ENCODE data around the gene IQCK. TPM values are rescaled to one million over a fixed set of nuclear protein-coding genes. Genes with fewer than 3 reads are reported as not detected.

The IQCK gene
- total and polyA plus RNA-seq, 2 experiments from 2014 or later, result 7.2 to 11.8 TPM

DNA sequence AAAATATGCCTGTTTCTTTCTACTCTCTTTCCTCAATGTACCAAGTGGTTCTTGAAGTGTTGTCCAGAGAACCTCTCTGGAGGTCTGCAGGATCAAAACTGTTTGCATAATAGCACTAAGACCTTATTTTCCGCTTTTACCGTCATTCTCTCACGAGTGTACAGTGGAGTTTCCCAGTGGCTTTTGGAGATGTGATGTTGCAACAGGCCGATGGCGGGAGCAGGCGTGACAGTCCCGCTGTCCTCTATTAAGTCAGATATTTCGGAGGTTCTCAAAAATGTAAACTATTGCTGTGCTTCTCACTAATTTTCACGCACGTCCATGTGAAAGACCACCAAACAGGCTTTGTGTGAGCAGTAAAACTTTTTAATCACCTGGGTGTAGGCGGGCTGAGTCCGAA lies 174.8 kb downstream of the IQCK start:
- no peaks in the 10 kb centered on the region for H3K27me3 ChIP-seq
- no peak overlapping the region for H3K4me3 ChIP-seq
- no peak overlapping the region for H2AFZ ChIP-seq
- no peak overlapping the region for H3K4me2 ChIP-seq
- H3K27ac ChIP-seq, result no peak overlapping the region
- no peaks in the 10 kb centered on the region for H3K79me2 ChIP-seq
- no peak for TF ChIP-seq EZH2phosphoT487 (IDR thresholded peaks at IDR 0.05; ENCODE audit: low read depth, severe bottlenecking, unreplicated experiment)
- TF ChIP-seq, protein P1, sequence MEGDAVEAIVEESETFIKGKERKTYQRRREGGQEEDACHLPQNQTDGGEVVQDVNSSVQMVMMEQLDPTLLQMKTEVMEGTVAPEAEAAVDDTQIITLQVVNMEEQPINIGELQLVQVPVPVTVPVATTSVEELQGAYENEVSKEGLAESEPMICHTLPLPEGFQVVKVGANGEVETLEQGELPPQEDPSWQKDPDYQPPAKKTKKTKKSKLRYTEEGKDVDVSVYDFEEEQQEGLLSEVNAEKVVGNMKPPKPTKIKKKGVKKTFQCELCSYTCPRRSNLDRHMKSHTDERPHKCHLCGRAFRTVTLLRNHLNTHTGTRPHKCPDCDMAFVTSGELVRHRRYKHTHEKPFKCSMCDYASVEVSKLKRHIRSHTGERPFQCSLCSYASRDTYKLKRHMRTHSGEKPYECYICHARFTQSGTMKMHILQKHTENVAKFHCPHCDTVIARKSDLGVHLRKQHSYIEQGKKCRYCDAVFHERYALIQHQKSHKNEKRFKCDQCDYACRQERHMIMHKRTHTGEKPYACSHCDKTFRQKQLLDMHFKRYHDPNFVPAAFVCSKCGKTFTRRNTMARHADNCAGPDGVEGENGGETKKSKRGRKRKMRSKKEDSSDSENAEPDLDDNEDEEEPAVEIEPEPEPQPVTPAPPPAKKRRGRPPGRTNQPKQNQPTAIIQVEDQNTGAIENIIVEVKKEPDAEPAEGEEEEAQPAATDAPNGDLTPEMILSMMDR (IDR thresholded peaks at IDR 0.05; ENCODE audit: poor library complexity), result no peak
- no peak for TF ChIP-seq EZH2 (IDR thresholded peaks at IDR 0.05; ENCODE audit: borderline replicate concordance)
- no peaks in the 10 kb centered on the region for H3K9me2 ChIP-seq (replicated peaks; ENCODE audit: insufficient read depth)
- H4K20me1 ChIP-seq (ENCODE audit: insufficient read depth, poor library complexity, severe bottlenecking), result no peaks in the 10 kb centered on the region
- no peaks in the 10 kb centered on the region for H3K36me3 ChIP-seq (replicated peaks; ENCODE audit: insufficient read depth, low read depth)
- H3K9me3 ChIP-seq (ENCODE audit: low read depth), result no peaks in the 10 kb centered on the region
- no peaks in the 10 kb centered on the region for H3K4me1 ChIP-seq (ENCODE audit: insufficient read depth)
- no peak for DNase-seq (ENCODE audit: low spot score)
- 89% methylated on average over 12 of the region's 12 CpGs for WGBS (ENCODE audit: low lambda C conversion rate, missing lambda C conversion rate)

DNA sequence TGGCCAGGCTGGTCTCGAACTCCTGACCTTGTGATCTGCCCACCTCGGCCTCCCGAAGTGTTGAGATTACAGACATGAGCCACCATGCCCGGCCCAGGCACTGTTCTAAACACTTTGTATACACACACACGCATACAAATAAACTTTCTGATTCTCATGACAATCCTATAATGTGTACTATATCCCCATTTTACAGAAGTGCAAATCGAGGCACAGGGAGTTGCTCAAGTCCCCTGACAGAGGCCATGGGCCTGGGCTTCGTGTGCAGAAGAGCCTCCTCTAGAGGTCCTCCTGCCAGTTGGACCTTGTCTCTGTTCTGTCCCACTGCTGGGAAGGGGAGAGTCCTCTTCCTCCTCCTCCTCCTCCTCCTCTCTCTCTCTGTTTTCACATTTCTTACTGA lies 176.5 kb downstream of the IQCK start:
- H3K36me3 ChIP-seq (replicated peaks; ENCODE audit: insufficient read depth, low read depth), result no peaks in the 10 kb centered on the region
- 92% methylated on average over 7 of the region's 7 CpGs for WGBS (ENCODE audit: low lambda C conversion rate, missing lambda C conversion rate)
- H3K79me2 ChIP-seq, result no peaks in the 10 kb centered on the region
- TF ChIP-seq EZH2phosphoT487 (IDR thresholded peaks at IDR 0.05; ENCODE audit: low read depth, severe bottlenecking, unreplicated experiment) (no peak), EZH2 (IDR thresholded peaks at IDR 0.05; ENCODE audit: borderline replicate concordance) (no peak)
- TF ChIP-seq, protein P1 (IDR thresholded peaks at IDR 0.05; ENCODE audit: poor library complexity), result no peak
- no peaks in the 10 kb centered on the region for H3K9me2 ChIP-seq (replicated peaks; ENCODE audit: insufficient read depth)
- no peak overlapping the region for H3K4me3 ChIP-seq
- no peak overlapping the region for H3K27ac ChIP-seq
- DNase-seq (ENCODE audit: low spot score), result no peak
- no peaks in the 10 kb centered on the region for H3K9me3 ChIP-seq (ENCODE audit: low read depth)
- H2AFZ ChIP-seq, result no peak overlapping the region
- H4K20me1 ChIP-seq (ENCODE audit: insufficient read depth, poor library complexity, severe bottlenecking), result no peaks in the 10 kb centered on the region
- H3K4me2 ChIP-seq, result no peak overlapping the region
- no peaks in the 10 kb centered on the region for H3K4me1 ChIP-seq (ENCODE audit: insufficient read depth)
- H3K27me3 ChIP-seq, result no peaks in the 10 kb centered on the region

DNA sequence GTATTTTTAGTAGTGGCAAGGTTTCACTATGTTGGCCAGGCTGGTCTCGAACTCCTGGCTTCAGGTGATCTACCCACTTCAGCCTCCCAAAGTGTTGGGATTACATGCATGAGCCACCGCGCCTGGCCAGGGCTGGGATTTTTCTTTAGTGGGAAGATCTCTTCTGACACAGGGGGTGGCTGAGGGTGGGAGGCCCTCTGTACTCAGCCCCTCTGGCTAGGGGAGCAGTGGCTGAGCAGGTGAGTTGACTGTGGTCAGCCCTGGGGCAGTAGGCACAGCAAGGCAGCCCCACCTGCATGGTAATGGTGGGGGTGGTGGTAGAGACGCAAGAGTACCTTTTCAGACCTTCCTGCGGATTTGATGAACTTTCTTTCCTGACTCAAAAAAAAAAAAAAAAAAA lies 178.9 kb downstream of the IQCK start:
- Histone ChIP-seq H3K27ac (no peak overlapping the region), H3K9me3 (ENCODE audit: low read depth) (no peaks in the 10 kb centered on the region), H3K27me3 (no peaks in the 10 kb centered on the region), H3K9me2 (replicated peaks; ENCODE audit: insufficient read depth) (no peaks in the 10 kb centered on the region), H2AFZ (no peak overlapping the region), H3K4me3 (no peak overlapping the region), H3K79me2 (no peaks in the 10 kb centered on the region), H3K4me1 (ENCODE audit: insufficient read depth) (no peaks in the 10 kb centered on the region), H3K4me2 (no peak overlapping the region), H3K36me3 (replicated peaks; ENCODE audit: insufficient read depth, low read depth) (no peaks in the 10 kb centered on the region), H4K20me1 (ENCODE audit: insufficient read depth, poor library complexity, severe bottlenecking) (no peaks in the 10 kb centered on the region)
- no peak for DNase-seq (ENCODE audit: low spot score)
- 90% methylated on average over 5 of the region's 5 CpGs for WGBS (ENCODE audit: low lambda C conversion rate, missing lambda C conversion rate)
- TF ChIP-seq EZH2phosphoT487 (IDR thresholded peaks at IDR 0.05; ENCODE audit: low read depth, severe bottlenecking, unreplicated experiment) (no peak), EZH2 (IDR thresholded peaks at IDR 0.05; ENCODE audit: borderline replicate concordance) (no peak)
- TF ChIP-seq, protein P1 (IDR thresholded peaks at IDR 0.05; ENCODE audit: poor library complexity), result no peak

DNA sequence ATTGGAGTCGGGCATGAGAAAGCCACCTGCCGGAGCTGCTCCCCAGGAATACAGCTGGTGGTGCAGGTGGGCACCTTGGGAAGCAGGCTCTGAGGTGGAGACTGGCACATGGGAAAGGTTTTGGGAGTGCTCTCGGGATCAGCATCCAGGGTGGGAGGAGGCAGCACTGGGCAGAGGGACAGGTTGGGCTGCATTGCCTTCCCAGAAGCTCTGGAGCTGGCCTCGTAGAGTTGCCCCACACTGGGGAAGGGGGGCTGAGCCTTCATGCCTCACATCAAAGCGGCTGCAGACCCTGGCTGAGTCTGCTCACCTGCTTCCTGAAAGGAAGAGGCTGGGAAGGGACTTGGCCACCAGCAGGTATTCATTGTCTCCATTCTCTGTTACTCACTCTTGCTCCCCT lies 180.1 kb downstream of the IQCK start:
- Histone ChIP-seq H3K4me1 (ENCODE audit: insufficient read depth) (no peaks in the 10 kb centered on the region), H3K36me3 (replicated peaks; ENCODE audit: insufficient read depth, low read depth) (no peaks in the 10 kb centered on the region), H3K4me2 (no peak overlapping the region), H3K79me2 (no peaks in the 10 kb centered on the region), H3K27me3 (no peaks in the 10 kb centered on the region), H3K9me3 (ENCODE audit: low read depth) (no peaks in the 10 kb centered on the region), H3K27ac (no peak overlapping the region), H2AFZ (no peak overlapping the region), H3K9me2 (replicated peaks; ENCODE audit: insufficient read depth) (no peaks in the 10 kb centered on the region), H4K20me1 (ENCODE audit: insufficient read depth, poor library complexity, severe bottlenecking) (no peaks in the 10 kb centered on the region), H3K4me3 (no peak overlapping the region)
- TF ChIP-seq, protein P1 (IDR thresholded peaks at IDR 0.05; ENCODE audit: poor library complexity), result no peak
- WGBS (ENCODE audit: low lambda C conversion rate, missing lambda C conversion rate), result 77% methylated on average over 5 of the region's 5 CpGs
- DNase-seq (ENCODE audit: low spot score), result no peak

Data from hepatocyte (in vitro differentiated cells).